22Rv1 (cell line): Measurements from ENCODE around the gene ZNF697.

Experiments used
- H3K27ac ChIP-seq: fragments of 450-650 bp; 2 replicates; pipeline ENCODE4 v1.5.1; 2017
- CTCF ChIP-seq: fragments of 450-650 bp; IDR thresholded peaks from 2 replicates; pipeline ENCODE4 v1.5.1; 2017; ENCODE audit warnings: mild to moderate bottlenecking
- ZFX ChIP-seq: fragments of 450-650 bp; IDR thresholded peaks from 2 replicates; pipeline ENCODE4 v1.6.1; 2017; ENCODE audit warnings: antibody characterized with exemption, borderline replicate concordance

Gene ZNF697

GRCh38 chr1:119664067-119664466 is 16.0 kb upstream of the ZNF697 start:
- TF ChIP-seq CTCF (no peak), ZFX (no peak)
- no peak overlapping the region for H3K27ac ChIP-seq

DNA sequence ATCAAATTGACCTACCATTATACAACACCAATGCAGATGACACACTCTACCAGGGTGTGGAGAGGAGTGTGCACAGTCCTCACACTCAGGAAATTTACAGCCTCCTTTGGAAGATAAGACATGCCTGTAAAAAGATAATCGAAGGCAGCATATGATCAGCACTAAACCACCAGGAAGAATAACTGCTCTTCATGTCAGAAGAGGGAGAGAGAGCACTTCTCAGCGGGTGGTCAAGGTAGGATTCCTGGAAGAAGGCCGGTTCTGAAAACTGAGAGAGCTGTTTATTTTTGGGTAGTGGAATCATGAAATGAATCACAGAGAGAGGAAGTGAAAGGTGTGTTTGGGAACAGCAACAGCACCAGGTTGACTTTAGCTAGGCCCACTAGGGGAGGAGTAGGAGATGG is 14.0 kb upstream of the ZNF697 start:
- H3K27ac ChIP-seq, result no peak overlapping the region
- TF ChIP-seq CTCF (no peak), ZFX (no peak)

- H3K27ac ChIP-seq, result peak overlapping the region; percentile 80
- TF ChIP-seq ZFX, result no peak
- no peak for TF ChIP-seq CTCF
These were observed 12.4 kb upstream of the ZNF697 start for GRCh38 chr1:119660253-119661083.

DNA sequence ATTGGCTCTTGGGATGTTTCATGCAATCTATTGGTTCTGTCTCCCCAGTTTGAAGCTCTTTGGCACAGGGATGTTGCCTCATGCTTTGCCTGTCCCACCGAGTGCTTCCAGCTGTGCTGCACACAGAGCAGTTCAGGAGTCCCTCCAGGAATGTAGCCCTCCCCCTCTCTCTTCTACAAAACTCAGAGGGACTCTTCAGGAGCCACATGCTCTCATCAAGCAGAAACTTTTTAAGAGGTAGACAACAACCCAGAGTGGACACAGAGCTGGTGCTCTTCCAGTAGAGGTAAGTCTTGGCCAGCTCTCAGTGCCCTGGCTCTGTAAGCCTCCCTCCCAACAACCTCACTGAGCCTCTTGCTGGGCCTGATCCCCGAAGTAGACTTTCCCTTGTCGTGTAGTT is 11.6 kb upstream of the ZNF697 start:
- peak overlapping the region; percentile 80 for H3K27ac ChIP-seq
- TF ChIP-seq ZFX (no peak), CTCF (no peak)

GRCh38 chr1:119656410-119656955 is 8.4 kb upstream of the ZNF697 start:
- TF ChIP-seq ZFX (no peak), CTCF (no peak)
- H3K27ac ChIP-seq, result no peak overlapping the region

DNA sequence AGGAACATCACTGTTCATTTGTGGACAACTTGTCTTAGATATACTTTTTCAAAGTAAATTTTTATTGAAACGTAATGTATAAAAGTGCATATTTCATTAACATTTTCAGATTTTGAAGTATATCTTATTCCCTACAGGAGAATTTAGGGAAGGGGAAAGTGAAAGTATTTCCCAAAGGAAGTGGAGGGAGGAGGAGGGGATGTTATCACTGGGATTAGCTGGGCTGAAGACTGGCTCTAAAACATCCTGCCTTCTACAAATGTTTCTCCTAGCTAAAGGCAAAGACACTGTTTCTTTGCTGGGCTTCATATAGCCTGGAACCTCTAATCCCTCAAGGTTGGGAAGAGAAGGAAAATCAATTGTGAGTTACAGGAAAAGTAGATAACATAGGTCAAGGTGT is 7.1 kb upstream of the ZNF697 start:
- TF ChIP-seq ZFX, result no peak
- TF ChIP-seq CTCF, result no peak
- H3K27ac ChIP-seq, result no peak overlapping the region

DNA sequence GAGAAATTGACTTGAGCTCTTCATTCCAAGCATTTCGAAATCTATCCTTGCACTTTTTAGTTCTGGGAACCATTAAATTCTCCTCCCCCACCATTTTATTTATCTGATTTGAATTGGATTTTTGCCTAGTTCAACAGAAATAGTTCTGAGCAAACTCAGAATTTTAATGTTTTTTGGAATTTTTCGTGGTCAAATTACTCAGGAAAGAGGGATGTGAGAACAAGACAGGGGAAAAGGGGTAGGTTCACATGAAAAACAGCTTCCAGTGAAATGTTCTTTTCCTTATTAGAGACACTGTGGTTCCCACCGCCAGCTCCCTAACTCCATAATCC is 5.7 kb upstream of the ZNF697 start:
- H3K27ac ChIP-seq, result no peak overlapping the region
- TF ChIP-seq CTCF (no peak), ZFX (no peak)
